AG10803 (cell line): ENCODE results near the gene NR2F6.

ENCODE experiments used
- DNase-seq: peaks from one replicate; pipeline ENCODE4 v3.0.0; 2010; ENCODE audit warnings: low read depth
- H3K4me3 ChIP-seq: 2 replicates; pipeline ENCODE4 v1.5.1; 2011; ENCODE audit warnings: mild to moderate bottlenecking, low read length, control low read depth
- CTCF ChIP-seq: conservative IDR thresholded peaks from 2 replicates; pipeline ENCODE4 v1.5.1; 2011; ENCODE audit warnings: mild to moderate bottlenecking, low read length, control low read depth, inconsistent platforms

The NR2F6 gene

GRCh38 chr19:17254636-17255035, 8.9 kb upstream of the NR2F6 start:
- no peak overlapping the region for H3K4me3 ChIP-seq
- no peak for TF ChIP-seq CTCF
- DNase-seq = no peak

DNA sequence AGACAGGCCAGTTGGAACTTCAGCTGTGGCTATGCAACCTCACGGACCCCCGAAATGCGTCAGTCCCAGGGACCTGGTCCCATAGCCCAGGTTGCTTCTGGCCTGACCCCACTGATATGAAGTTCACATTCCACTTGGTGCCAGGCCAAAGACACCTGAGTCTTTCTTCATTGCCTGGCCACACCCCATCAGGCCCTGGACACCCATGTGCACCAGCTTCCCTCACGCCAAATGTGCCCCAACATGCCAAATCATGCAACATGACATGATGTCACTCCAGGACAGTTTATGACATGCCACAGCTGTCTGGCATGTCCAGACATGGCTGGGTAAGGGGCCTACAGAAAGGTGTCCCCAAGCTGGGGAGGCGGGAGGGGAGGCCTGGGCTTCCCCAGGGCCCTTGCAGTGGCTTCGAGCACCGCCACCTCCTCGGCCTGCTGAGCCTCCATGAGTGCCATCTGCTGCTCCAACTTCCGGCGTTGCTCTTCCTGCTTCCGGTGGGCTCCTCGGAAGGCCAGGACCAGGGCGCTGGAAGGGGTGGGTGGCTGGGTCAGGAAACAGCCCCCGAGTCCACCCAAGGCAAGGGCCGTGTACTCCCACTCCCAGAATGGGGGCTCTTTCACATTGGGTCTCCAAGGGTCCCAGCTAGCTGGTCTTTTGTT, 4.3 kb upstream of the NR2F6 start:
- TF ChIP-seq CTCF = no peak
- DNase-seq = no peak
- no peak overlapping the region for H3K4me3 ChIP-seq

GRCh38 chr19:17248011-17248776, 2.5 kb upstream of the NR2F6 start:
- no peak for TF ChIP-seq CTCF
- no peak overlapping the region for H3K4me3 ChIP-seq
- no peak for DNase-seq

DNA sequence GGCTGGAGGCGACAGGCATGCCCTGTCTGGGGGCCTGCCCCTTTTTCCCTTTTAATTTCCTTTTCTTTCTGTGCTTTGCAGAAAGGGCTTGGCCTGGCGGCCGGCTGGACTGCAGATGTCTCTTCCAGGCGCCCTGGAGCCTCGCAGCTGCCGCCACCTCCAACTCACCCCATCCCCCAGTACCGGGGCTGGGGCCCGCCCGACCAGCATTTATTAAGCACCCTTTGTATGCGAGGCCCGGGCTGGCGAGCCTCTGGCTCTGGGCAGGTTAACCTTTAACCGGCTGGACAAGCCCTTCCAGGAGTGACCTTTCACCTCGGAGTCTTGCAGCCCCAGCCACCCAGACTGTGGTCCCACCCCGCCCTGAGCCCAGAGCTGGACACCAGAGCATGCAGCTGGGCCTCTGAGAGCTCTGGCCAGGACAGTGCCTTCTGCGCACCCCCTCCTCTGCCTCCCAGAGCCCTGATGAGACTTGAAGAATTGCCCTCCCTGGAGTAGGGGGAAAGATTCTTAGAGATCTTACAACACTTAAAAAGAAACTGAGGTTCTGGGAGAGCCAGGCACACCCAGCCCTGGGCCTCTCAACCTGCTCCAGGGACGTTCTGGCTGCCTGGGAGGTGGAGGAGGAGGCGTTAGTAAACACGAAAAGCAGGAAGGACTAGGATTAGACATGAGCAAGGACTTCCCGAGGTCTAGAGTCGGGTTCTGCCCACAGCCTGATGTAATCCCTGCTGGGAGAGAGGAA, 1.1 kb upstream of the NR2F6 start:
- H3K4me3 ChIP-seq = peak overlapping the region; percentile 60
- TF ChIP-seq CTCF = no peak
- peak; percentile 57 for DNase-seq

- no peak for DNase-seq
- TF ChIP-seq CTCF = no peak
- peak overlapping the region; percentile 89 for H3K4me3 ChIP-seq
These were observed 843 bp downstream of the NR2F6 start for GRCh38 chr19:17244618-17245534.

DNA sequence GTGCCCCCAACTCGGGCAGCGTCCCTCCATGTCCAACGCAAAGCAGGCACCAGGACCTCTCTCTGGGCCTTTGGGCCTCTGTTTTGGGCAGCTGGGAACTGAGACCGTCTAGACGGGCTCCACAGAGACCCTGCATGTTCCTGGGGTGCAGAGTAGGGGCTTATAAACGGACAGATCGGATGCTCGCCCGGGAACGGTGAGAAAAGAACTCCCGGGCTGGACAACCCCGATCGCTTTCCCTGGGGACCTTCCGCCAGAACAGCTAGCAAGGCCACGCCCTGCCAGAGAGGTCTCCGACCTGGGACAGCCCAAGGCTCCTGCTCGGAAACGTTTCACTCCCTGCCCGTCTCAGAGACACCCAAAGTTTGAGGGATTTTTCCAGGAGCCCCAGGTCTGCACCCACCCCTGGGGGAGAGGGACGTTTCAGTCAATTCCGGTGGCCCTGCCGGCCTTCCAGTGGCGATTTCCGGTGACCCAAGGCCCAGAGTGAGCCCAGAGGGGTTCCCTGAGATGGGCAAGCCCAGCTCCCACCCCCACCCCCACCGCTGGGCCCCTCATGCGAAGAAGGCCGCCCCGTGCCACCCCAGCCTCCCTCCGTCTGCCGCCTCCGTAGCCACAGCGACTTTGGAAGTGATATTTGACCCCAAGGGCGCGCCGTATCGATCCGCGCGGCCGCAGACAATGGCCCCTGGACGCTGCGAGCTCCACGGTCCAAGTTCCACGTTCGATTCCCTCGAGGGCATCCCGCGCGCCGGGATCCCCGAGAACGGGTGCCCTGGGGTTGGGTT, 1.7 kb downstream of the NR2F6 start:
- peak overlapping the region; percentile 89 for H3K4me3 ChIP-seq
- peak; percentile 45 for DNase-seq

More for the DNA sequence above, 1.7 kb downstream of the NR2F6 start:
- no peak for TF ChIP-seq CTCF
